SK-N-SH treated with all-trans-retinoic acid at 6 μM for 48 hours (cell line): ENCODE results near the gene B4GALNT3.
"Not testable (repeated sequence)": the region's sequence is repeated elsewhere in the genome, so short reads cannot be mapped to it uniquely, and the experiment has no call there.

Experiments used
- ATAC-seq: fragments of 200-7000 bp; cut with Tn5 transposase; 3 replicates; pipeline ENCODE4 v1.9.1; 2020; ENCODE audit warnings: mild to moderate bottlenecking, moderate library complexity
- ARNTL ChIP-seq: fragments of 450-650 bp; formaldehyde crosslinking; IDR thresholded peaks from 2 replicates; pipeline ENCODE4 v1.5.0; 2020; ENCODE audit warnings: low read depth, mild to moderate bottlenecking, moderate library complexity, borderline replicate concordance
- BACH2 ChIP-seq: fragments of 250-450 bp; sonication (Bioruptor Pico); IDR thresholded peaks from 2 replicates; pipeline ENCODE4 v1.9.0; 2021; ENCODE audit warnings: mild to moderate bottlenecking, borderline replicate concordance
- CSDC2 ChIP-seq: fragments of 250-450 bp; sonication (Bioruptor Pico); IDR thresholded peaks from 2 replicates; pipeline ENCODE4 v1.5.0; 2020; ENCODE audit warnings: mild to moderate bottlenecking, moderate library complexity
- ESRRG ChIP-seq: fragments of 250-450 bp; sonication (Bioruptor Pico); IDR thresholded peaks from 2 replicates; pipeline ENCODE4 v1.6.1; 2021; ENCODE audit warnings: mild to moderate bottlenecking
- GLIS3 ChIP-seq: fragments of 250-450 bp; sonication (Bioruptor Pico); IDR thresholded peaks from 2 replicates; pipeline ENCODE4 v1.5.0; 2020; ENCODE audit warnings: mild to moderate bottlenecking, moderate library complexity
- ISL1 ChIP-seq: fragments of 250-450 bp; sonication (Bioruptor Pico); IDR thresholded peaks from 2 replicates; pipeline ENCODE4 v2.1.2; 2022; ENCODE audit warnings: mild to moderate bottlenecking, moderate library complexity
- OSR1 ChIP-seq: fragments of 250-450 bp; sonication (Bioruptor Pico); IDR thresholded peaks from 2 replicates; pipeline ENCODE4 v1.8.0; 2022; ENCODE audit warnings: moderate library complexity, mild to moderate bottlenecking, inconsistent platforms
- PPARA ChIP-seq: fragments of 250-450 bp; sonication (Bioruptor Pico); IDR thresholded peaks from 2 replicates; pipeline ENCODE4 v1.5.0; 2020; ENCODE audit warnings: mild to moderate bottlenecking, borderline replicate concordance
- RARB ChIP-seq: fragments of 250-450 bp; sonication (Bioruptor Pico); IDR thresholded peaks from 2 replicates; pipeline ENCODE4 v1.8.0; 2021; ENCODE audit warnings: mild to moderate bottlenecking, moderate library complexity
- SNAI2 ChIP-seq: fragments of 250-450 bp; sonication (Bioruptor Pico); IDR thresholded peaks from 2 replicates; pipeline ENCODE4 v1.5.0; 2020; ENCODE audit warnings: mild to moderate bottlenecking, moderate library complexity
- TCF4 ChIP-seq: fragments of 250-450 bp; sonication (Bioruptor Pico); IDR thresholded peaks from 2 replicates; pipeline ENCODE4 v1.8.0; 2021; ENCODE audit warnings: mild to moderate bottlenecking, moderate library complexity, borderline replicate concordance
- TOX ChIP-seq: fragments of 250-450 bp; sonication (Bioruptor Pico); IDR thresholded peaks from 2 replicates; pipeline ENCODE4 v1.8.0; 2021; ENCODE audit warnings: mild to moderate bottlenecking, moderate library complexity, borderline replicate concordance
- ZC3H10 ChIP-seq: fragments of 250-450 bp; sonication (Bioruptor Pico); IDR thresholded peaks from 2 replicates; pipeline ENCODE4 v1.5.1; 2021; ENCODE audit warnings: mild to moderate bottlenecking, moderate library complexity
- ZFP3 ChIP-seq: fragments of 250-450 bp; sonication (Bioruptor Pico); IDR thresholded peaks from 2 replicates; pipeline ENCODE4 v1.5.0; 2020; ENCODE audit warnings: mild to moderate bottlenecking, moderate library complexity
- ZFP30 ChIP-seq: fragments of 450-650 bp; formaldehyde crosslinking; IDR thresholded peaks from 2 replicates; pipeline ENCODE4 v1.5.0; 2022; ENCODE audit warnings: mild to moderate bottlenecking, moderate library complexity
- ZNF565 ChIP-seq: fragments of 450-650 bp; formaldehyde crosslinking; conservative IDR thresholded peaks from 2 replicates; pipeline ENCODE4 v1.5.0; 2020; ENCODE audit warnings: low read depth, mild to moderate bottlenecking, moderate library complexity
- ZNF70 ChIP-seq: fragments of 450-650 bp; formaldehyde crosslinking; IDR thresholded peaks from 2 replicates; pipeline ENCODE4 v1.5.0; 2020; ENCODE audit warnings: mild to moderate bottlenecking, moderate library complexity
- ZNF8 ChIP-seq: fragments of 450-650 bp; formaldehyde crosslinking; IDR thresholded peaks from 2 replicates; pipeline ENCODE4 v1.5.0; 2020; ENCODE audit warnings: mild to moderate bottlenecking, moderate library complexity
- TF ChIP-seq, protein P1 (sequence below): fragments of 250-450 bp; sonication (Bioruptor Pico); IDR thresholded peaks from 2 replicates; pipeline ENCODE4 v1.5.1; 2020; ENCODE audit warnings: low read depth, mild to moderate bottlenecking, moderate library complexity
- TF ChIP-seq, protein P2 (sequence below): fragments of 250-450 bp; sonication (Bioruptor Pico); IDR thresholded peaks from 2 replicates; pipeline ENCODE4 v1.5.0; 2020; ENCODE audit warnings: mild to moderate bottlenecking, moderate library complexity
- TF ChIP-seq, protein P3 (sequence below): fragments of 250-450 bp; sonication (Bioruptor Pico); IDR thresholded peaks from 2 replicates; pipeline ENCODE4 v1.8.0; 2021; ENCODE audit warnings: low read depth, mild to moderate bottlenecking, moderate library complexity, borderline replicate concordance

B4GALNT3 gene

DNA sequence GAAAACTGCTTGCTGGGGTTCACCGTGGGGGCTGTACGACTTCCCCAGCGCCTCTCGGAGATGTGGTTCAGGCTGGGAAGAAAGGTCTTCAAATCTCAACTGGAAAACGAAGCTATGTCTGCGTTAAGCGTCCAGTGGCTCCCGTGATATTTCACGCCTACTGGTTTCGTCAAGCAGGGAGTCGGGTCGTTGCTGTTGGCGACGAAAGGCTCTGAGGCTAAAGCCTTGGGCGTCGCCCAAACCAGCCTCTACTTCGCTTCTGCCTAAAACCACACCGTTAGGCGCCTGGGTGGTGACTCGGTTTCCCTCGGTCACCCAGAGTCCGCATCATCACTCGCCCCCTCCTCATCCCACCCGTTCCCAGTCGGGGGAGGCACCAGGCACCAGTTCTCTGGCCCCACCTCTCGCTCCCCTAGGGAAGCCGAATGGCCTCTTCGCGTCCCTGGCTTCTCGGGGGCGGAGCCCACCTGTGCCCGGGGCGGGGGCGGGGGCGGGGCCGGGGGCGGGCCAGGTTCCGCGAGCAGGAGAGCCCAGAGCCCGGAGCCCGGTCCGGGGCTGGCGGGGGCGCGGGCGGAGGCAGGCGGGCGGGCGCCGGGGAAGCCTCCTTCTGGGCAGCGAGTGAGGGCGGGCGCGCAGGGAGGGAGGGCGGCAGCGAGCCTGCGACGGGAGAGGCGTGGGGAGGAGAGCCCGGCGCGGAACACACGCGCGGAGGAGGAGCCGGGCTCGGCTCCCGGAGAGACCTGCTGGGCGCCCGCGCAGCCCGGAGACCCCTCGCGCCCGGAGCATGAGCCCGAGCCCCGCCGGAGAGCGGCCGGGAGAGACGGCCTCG lies at the start of gene B4GALNT3:
B4GALNT3 (plus strand) TSS at position 510 of the 829 bp plus-strand sequence. CDS start 438 bp downstream, outside the sequence.
- TF ChIP-seq RARB, result no peak
- TF ChIP-seq ARNTL (CRISPR knock-in tag), result no peak
- no peak for TF ChIP-seq ZNF565 (CRISPR knock-in tag)
- no peak for TF ChIP-seq CSDC2 (CRISPR knock-in tag)
- no peak for TF ChIP-seq SNAI2 (CRISPR knock-in tag)
- no peak for TF ChIP-seq BACH2 (CRISPR knock-in tag)
- TF ChIP-seq, protein P1, sequence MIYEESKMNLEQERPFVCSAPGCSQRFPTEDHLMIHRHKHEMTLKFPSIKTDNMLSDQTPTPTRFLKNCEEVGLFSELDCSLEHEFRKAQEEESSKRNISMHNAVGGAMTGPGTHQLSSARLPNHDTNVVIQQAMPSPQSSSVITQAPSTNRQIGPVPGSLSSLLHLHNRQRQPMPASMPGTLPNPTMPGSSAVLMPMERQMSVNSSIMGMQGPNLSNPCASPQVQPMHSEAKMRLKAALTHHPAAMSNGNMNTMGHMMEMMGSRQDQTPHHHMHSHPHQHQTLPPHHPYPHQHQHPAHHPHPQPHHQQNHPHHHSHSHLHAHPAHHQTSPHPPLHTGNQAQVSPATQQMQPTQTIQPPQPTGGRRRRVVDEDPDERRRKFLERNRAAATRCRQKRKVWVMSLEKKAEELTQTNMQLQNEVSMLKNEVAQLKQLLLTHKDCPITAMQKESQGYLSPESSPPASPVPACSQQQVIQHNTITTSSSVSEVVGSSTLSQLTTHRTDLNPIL (CRISPR knock-in tag), result no peak
- TF ChIP-seq ISL1 (CRISPR knock-in tag), result no peak
- TF ChIP-seq ZNF70 (CRISPR knock-in tag), result no peak
- no peak for TF ChIP-seq OSR1 (CRISPR knock-in tag)
- no peak for TF ChIP-seq ESRRG (CRISPR knock-in tag)
- no peak for TF ChIP-seq GLIS3 (CRISPR knock-in tag)
- ATAC-seq, result peak; percentile 58

DNA sequence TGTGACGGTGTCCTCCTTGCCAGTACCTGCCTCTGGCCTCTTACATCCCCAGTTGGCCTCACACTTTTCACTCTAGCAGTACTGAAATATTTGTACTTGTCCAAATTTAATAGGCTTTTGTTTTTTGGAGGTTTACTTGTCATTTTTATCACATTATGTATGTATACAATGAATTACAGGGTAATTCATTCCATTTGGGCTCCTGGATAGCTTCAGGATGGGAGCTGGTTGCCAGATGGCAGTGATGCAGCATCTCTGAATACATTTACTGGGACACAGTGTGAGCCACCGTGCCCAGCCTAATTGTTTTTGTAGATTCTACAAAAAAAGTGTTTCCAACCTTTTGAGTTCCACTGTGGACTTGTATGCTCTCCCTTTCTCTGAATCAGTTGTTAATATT lies 44.9 kb upstream of the B4GALNT3 start:
- TF ChIP-seq, protein P2, sequence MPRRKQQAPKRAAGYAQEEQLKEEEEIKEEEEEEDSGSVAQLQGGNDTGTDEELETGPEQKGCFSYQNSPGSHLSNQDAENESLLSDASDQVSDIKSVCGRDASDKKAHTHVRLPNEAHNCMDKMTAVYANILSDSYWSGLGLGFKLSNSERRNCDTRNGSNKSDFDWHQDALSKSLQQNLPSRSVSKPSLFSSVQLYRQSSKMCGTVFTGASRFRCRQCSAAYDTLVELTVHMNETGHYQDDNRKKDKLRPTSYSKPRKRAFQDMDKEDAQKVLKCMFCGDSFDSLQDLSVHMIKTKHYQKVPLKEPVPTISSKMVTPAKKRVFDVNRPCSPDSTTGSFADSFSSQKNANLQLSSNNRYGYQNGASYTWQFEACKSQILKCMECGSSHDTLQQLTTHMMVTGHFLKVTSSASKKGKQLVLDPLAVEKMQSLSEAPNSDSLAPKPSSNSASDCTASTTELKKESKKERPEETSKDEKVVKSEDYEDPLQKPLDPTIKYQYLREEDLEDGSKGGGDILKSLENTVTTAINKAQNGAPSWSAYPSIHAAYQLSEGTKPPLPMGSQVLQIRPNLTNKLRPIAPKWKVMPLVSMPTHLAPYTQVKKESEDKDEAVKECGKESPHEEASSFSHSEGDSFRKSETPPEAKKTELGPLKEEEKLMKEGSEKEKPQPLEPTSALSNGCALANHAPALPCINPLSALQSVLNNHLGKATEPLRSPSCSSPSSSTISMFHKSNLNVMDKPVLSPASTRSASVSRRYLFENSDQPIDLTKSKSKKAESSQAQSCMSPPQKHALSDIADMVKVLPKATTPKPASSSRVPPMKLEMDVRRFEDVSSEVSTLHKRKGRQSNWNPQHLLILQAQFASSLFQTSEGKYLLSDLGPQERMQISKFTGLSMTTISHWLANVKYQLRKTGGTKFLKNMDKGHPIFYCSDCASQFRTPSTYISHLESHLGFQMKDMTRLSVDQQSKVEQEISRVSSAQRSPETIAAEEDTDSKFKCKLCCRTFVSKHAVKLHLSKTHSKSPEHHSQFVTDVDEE (CRISPR knock-in tag), result 0 out of 2 replicates have a peak, but pooled peaks have one; percentile 26
- no peak for TF ChIP-seq ZFP3 (CRISPR knock-in tag)
- TF ChIP-seq TCF4, result peak; percentile 79
- no peak for ATAC-seq

DNA sequence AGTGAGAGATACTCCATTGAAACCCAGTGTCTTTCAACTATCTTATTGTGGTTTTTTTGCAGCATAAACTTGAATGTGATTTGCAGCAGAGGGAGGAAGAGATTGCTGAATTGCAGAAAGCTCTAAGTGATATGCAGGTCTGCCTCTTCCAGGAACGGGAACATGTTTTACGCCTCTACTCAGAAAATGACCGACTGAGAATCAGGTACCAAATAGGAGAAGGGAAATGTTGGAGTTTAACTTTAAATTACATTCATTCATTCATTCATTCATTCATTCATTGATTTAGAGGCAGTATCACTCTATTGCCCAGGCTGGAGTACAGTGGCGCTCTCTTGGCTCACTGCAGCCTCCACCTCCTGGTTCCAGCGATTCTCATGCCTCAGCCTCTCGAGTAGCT lies 41.3 kb upstream of the B4GALNT3 start:
- TF ChIP-seq ZNF8 (no peak), ZFP30 (CRISPR knock-in tag) (no peak), ZFP3 (CRISPR knock-in tag) (no peak), TOX (CRISPR knock-in tag) (no peak), GLIS3 (CRISPR knock-in tag) (no peak)
- TF ChIP-seq, protein P1 (CRISPR knock-in tag), result no peak
- TF ChIP-seq, all 23 proteins: peak for 0
- no peak for ATAC-seq

DNA sequence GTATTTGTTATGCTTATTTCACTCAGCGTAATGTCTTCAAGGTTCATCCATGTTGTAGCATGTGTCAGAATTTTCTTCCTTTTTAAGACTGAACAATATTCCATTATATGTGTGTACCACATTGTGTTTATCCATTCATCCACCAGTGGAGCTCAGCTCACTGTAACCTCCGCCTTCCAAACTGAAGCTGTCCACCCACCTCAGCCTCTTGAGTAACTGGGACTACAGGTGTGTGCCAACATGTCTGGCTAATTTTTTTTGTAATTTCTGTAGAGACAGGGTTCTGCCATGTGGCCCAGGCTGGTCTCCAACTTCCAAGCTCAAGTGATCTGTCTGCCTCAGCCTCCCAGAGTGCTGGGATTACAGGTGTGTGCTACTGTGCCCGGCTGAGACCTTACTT lies 37.2 kb upstream of the B4GALNT3 start:
- no peak for ATAC-seq
- no peak for TF ChIP-seq SNAI2 (CRISPR knock-in tag)
- no peak for TF ChIP-seq ZFP3 (CRISPR knock-in tag)
- no peak for TF ChIP-seq GLIS3 (CRISPR knock-in tag)
- TF ChIP-seq TOX (CRISPR knock-in tag), result no peak
- TF ChIP-seq TCF4, result no peak
- no peak for TF ChIP-seq ZNF70 (CRISPR knock-in tag)
- no peak for TF ChIP-seq PPARA (CRISPR knock-in tag)
- no peak for TF ChIP-seq ZC3H10
- TF ChIP-seq CSDC2 (CRISPR knock-in tag), result no peak
- no peak for TF ChIP-seq ZFP30 (CRISPR knock-in tag)
- no peak for TF ChIP-seq ARNTL (CRISPR knock-in tag)
- TF ChIP-seq ZNF8, result no peak
- TF ChIP-seq, protein P1 (CRISPR knock-in tag), result no peak
- TF ChIP-seq, protein P2 (CRISPR knock-in tag), result no peak
- no peak for TF ChIP-seq OSR1 (CRISPR knock-in tag)
- TF ChIP-seq, protein P3, sequence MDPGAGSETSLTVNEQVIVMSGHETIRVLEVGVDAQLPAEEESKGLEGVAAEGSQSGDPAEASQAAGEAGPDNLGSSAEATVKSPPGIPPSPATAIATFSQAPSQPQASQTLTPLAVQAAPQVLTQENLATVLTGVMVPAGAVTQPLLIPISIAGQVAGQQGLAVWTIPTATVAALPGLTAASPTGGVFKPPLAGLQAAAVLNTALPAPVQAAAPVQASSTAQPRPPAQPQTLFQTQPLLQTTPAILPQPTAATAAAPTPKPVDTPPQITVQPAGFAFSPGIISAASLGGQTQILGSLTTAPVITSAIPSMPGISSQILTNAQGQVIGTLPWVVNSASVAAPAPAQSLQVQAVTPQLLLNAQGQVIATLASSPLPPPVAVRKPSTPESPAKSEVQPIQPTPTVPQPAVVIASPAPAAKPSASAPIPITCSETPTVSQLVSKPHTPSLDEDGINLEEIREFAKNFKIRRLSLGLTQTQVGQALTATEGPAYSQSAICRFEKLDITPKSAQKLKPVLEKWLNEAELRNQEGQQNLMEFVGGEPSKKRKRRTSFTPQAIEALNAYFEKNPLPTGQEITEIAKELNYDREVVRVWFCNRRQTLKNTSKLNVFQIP (CRISPR knock-in tag), result no peak
- TF ChIP-seq ZNF565 (CRISPR knock-in tag), result no peak
- TF ChIP-seq BACH2 (CRISPR knock-in tag), result no peak

DNA sequence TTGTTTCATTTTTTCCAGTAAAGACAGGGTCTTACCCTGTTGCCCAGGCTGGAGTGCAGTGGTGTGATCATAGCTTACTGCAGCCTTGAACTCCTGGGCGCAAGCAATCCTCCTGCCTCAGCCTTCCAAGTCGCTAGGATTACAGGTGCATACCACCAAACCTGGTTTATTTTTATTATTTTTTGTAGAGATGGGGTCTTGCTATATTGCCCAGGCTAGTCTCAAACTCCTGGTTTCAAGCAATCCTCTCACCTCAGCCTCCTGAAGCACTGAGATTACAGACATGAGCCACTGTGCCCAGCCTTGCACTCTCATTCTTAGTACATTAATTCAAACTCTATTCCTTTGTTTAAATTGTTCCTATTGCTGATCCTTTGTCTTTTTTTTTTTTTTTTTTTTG lies 24.0 kb upstream of the B4GALNT3 start:
- not testable (repeated sequence) for ATAC-seq
